Right lobe of liver (tissue), 6 donors: ENCODE results near the gene DOCK6. TPM values are rescaled to one million over a fixed set of nuclear protein-coding genes. Genes with fewer than 3 reads are reported as not detected.

Experiments used
- ATAC-seq, 4 donors: fragments of 200-7000 bp; cut with Tn5 transposase; one replicate each; pipeline ENCODE4 v1.9.1; 2020; ENCODE audit warnings: mild to moderate bottlenecking in 4 of 4, moderate library complexity in 4 of 4
- DNase-seq, 3 donors: peaks; one replicate each; pipeline ENCODE4 v3.0.0-alpha.2; 2020
- H3K27ac ChIP-seq, 3 donors: fragments of 200-600 bp; one replicate each; pipeline ENCODE4 v1.8.0; 2022
- H3K27me3 ChIP-seq, 2 donors: fragments of 200-600 bp; one replicate each; pipeline ENCODE4 v1.8.0; 2022
- H3K36me3 ChIP-seq, 4 donors: fragments of 200-600 bp; sonication (generic) in 1 of 4; one replicate each; pipeline versions ENCODE4 v1.5.1 to v1.8.0; 2017 to 2022; ENCODE audit warnings: control low read depth in 1 of 4
- H3K4me1 ChIP-seq, 4 donors: fragments of 200-600 bp; sonication (generic) in 1 of 4; one replicate each; pipeline versions ENCODE4 v1.5.1 to v1.8.0; 2017 to 2022; ENCODE audit warnings: control low read depth in 1 of 4
- H3K4me3 ChIP-seq, 3 donors: fragments of 200-600 bp; one replicate each; pipeline ENCODE4 v1.8.0; 2022
- H3K9me3 ChIP-seq, 4 donors: fragments of 200-600 bp; sonication (generic) in 1 of 4; one replicate each; pipeline versions ENCODE4 v1.5.1 to v1.8.0; 2017 to 2022; ENCODE audit warnings: control low read depth in 1 of 4
- POLR2A ChIP-seq: fragments of 450-650 bp; IDR thresholded peaks from one replicate; pipeline ENCODE4 v1.6.1; 2017; ENCODE audit warnings: antibody characterized with exemption, mild to moderate bottlenecking
- WGBS: methylation state at CpG from one replicate; pipeline ENCODE4 v1.1.6; 2018; ENCODE audit warnings: low coverage, low lambda C conversion rate; ENCODE audit not compliant: insufficient coverage; ENCODE audit errors: missing lambda C conversion rate; 5-methylcytosine and 5-hydroxymethylcytosine counted together
- intact Hi-C, 2 donors: fragments of 100-400 bp; cut with DNase I; formaldehyde crosslinking; loops; one replicate each; pipeline versions ENCODE4 v1.11.2 to v1.14.1; 2022
- total RNA-seq, 6 experiments: library from RNA; depleted of rRNA in 2 of 6; stranded (reverse); fragments of >200 nt in 2 of 6; fragmentation: NEBNext Ultra II Directional in 3 of 6; extraction: Animal tissue kit (Norgen Biotek cat#: 25700) in 3 of 6; gene quantifications; one replicate each; pipeline versions ENCODE4 v1.1.0 to v1.2.4, GENCODE V29; 2016 to 2023
- TF ChIP-seq, protein P1 (sequence below), 4 donors: fragments of 200-600 bp in 3 of 4; fragments of 450-650 bp in 1 of 4; IDR thresholded peaks; one replicate each; pipeline versions ENCODE4 v1.5.1 to v1.8.0; 2016 to 2022; ENCODE audit warnings: antibody characterized with exemption in 4 of 4, mild to moderate bottlenecking in 2 of 4
- donor health status: DM: no; HTN: yes; CAD: no.
- donor health status: DM: no; HTN: no; CAD: no.
- donor health status: DM: no; HTN: no; CAD: no.
- donor health status: DM: no; HTN: yes; CAD: no.
- donor health status: DM: no; HTN: yes; CAD: no.

Gene DOCK6
- total RNA-seq, 6 experiments from 2014 or later: 19.9 to 45.9 (median 30.4) TPM

DNA sequence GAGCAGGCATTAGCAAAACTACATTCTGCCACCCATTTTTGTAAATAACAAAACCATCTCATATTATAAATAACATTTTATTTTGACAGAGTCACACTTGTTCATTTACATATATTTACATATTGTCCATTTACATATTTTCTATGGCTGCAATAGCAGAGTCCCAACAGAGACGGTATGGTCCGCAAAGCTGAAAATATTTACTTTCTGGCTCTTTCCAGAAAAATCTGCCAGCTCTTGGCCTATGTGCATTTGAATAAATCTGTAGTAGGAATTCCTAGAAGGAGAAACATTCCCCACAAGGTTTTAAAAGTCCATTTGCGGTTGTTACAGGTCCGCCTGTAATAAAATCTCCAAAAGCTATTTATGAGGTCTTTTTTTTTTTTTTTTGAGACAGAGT lies 27.9 kb upstream of the DOCK6 start:
- TF ChIP-seq POLR2A: no peak
- TF ChIP-seq, protein P1, sequence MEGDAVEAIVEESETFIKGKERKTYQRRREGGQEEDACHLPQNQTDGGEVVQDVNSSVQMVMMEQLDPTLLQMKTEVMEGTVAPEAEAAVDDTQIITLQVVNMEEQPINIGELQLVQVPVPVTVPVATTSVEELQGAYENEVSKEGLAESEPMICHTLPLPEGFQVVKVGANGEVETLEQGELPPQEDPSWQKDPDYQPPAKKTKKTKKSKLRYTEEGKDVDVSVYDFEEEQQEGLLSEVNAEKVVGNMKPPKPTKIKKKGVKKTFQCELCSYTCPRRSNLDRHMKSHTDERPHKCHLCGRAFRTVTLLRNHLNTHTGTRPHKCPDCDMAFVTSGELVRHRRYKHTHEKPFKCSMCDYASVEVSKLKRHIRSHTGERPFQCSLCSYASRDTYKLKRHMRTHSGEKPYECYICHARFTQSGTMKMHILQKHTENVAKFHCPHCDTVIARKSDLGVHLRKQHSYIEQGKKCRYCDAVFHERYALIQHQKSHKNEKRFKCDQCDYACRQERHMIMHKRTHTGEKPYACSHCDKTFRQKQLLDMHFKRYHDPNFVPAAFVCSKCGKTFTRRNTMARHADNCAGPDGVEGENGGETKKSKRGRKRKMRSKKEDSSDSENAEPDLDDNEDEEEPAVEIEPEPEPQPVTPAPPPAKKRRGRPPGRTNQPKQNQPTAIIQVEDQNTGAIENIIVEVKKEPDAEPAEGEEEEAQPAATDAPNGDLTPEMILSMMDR (IDR thresholded peaks at IDR 0.05): no peak
- Histone ChIP-seq H3K36me3 (no peaks in the 10 kb centered on the region), H3K27ac (no peak overlapping the region), H3K4me1 (peaks cover 0 to 5% (median 0%) of the 10 kb centered on the region in 4 donors), H3K27me3 (no peaks in the 10 kb centered on the region), H3K9me3 (no peaks in the 10 kb centered on the region), H3K4me3 (no peak overlapping the region)
- WGBS: 87% methylated on average over 4 of the region's 4 CpGs
- DNase-seq (no peak), ATAC-seq (no peak)
- intact Hi-C loops: loop anchor here (10.0 kb wide), 2 partner anchors 155 to 285 kb away; partner anchors contain the start of gene ACP5 (in 1 of the 2)

DNA sequence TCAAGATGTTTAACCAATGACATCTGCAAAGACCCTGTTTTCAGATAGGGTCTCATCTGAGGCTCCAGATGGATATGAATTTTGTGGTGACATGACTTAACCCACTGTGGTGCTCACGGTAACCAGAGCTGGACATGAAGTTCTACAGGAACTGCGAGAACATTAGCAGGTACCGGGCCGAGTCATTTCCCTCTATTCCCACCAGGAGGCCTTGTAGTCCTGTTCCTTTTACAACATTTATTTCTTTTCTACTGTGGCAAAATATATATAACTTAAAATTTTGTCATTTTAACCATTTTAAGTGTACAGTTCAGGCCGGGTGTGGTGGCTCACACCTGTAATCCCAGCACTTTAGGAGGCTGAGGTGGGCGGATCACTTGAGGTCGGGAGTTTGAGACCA lies 26.0 kb upstream of the DOCK6 start:
- intact Hi-C loops: no loop called here
- 74% methylated on average over 7 of the region's 7 CpGs for WGBS
- DNase-seq (no peak), ATAC-seq (peak in 3 of 4 donors; percentile 31 to 34 (median 34))
- Histone ChIP-seq H3K4me3 (no peak overlapping the region), H3K4me1 (peaks cover 0 to 2% (median 0%) of the 10 kb centered on the region in 4 donors), H3K27ac (no peak overlapping the region), H3K36me3 (no peaks in the 10 kb centered on the region), H3K27me3 (no peaks in the 10 kb centered on the region), H3K9me3 (no peaks in the 10 kb centered on the region)
- no peak for TF ChIP-seq POLR2A
- TF ChIP-seq, protein P1 (IDR thresholded peaks at IDR 0.05): peak; percentile 31 to 45 (median 38)

DNA sequence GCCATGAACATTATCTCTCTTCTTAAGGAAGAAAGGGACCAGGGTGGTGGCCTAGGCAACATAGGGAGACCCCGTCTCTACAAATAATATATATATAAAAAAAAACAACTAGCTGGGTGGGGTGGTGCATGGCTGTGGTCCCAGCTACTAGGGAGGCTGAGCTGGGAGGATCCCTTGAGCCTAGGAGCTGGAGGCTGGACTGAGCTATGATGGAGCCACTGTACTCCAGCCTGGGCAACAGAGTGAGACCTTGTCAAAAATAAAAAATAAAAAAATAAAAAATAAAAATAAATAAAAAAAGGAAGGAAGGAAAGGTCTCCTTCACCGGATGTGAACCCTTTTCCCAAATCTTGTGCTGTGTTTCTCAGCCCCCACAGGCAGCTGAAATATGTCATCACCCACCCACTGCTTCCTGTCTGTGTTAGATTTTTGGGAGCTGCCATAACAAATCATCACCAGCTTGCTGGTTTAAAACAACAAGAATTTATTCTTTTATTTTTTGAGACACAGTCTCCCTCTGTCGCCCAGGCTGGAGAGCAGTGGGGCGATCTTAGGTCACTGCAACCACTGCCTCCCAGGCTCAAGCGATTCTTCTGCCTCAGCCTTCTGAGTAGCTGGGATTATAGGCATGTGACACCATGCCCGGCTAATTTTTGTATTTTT lies 24.1 kb upstream of the DOCK6 start:
- no peaks in the 10 kb centered on the region for H3K4me1 ChIP-seq
- ATAC-seq (peak; percentile 53 to 79 (median 65)), DNase-seq (no peak)
- H3K27ac ChIP-seq: peak overlapping the region in 1 of 3 donors; percentile 22
- H3K36me3 ChIP-seq: no peaks in the 10 kb centered on the region
- intact Hi-C loops: no loop called here
- H3K27me3 ChIP-seq: no peaks in the 10 kb centered on the region
- TF ChIP-seq, protein P1 (IDR thresholded peaks at IDR 0.05): peak in 2 of 4 donors; percentile 27 to 32
- TF ChIP-seq POLR2A: no peak
- no peaks in the 10 kb centered on the region for H3K9me3 ChIP-seq
- H3K4me3 ChIP-seq: no peak overlapping the region
- 35% methylated on average over 3 of the region's 6 CpGs for WGBS

DNA sequence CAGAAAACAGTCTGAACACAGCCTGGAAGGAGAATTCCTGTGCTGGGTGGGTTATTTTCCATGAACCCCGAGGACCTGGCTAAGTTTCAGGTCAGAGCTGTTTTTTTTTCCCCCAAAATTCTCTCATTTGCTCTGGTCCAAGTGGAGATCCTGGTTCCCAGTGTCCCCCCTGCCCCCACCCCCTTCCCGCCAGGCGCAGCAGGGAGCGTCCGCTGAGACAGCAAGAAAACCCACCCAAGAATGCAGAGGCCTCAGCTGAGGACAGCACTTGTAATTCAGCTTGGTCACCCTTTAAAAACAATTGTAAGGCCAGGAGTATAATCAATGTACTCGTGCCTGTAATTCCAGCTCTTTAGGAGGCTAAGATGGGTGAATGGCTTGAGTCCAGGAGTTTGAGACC lies 22.2 kb upstream of the DOCK6 start:
- no peaks in the 10 kb centered on the region for H3K9me3 ChIP-seq
- no peaks in the 10 kb centered on the region for H3K4me1 ChIP-seq
- H3K27me3 ChIP-seq: no peaks in the 10 kb centered on the region
- no peak for TF ChIP-seq POLR2A
- TF ChIP-seq, protein P1 (IDR thresholded peaks at IDR 0.05): no peak
- H3K4me3 ChIP-seq: no peak overlapping the region
- H3K36me3 ChIP-seq: no peaks in the 10 kb centered on the region
- intact Hi-C loops: no loop called here
- no peak overlapping the region for H3K27ac ChIP-seq
- ATAC-seq (no peak), DNase-seq (no peak)
- 82% methylated on average over 5 of the region's 6 CpGs for WGBS
